ENCODE results near the gene SLC26A2.
"Not testable (repeated sequence)": the region's sequence is repeated elsewhere in the genome, so short reads cannot be mapped to it uniquely, and the experiment has no call there.

SLC26A2 gene

GRCh38 chr5:150022158-150022531 lies 61.6 kb downstream of the SLC26A2 start:
- TF ChIP-seq, protein P1, sequence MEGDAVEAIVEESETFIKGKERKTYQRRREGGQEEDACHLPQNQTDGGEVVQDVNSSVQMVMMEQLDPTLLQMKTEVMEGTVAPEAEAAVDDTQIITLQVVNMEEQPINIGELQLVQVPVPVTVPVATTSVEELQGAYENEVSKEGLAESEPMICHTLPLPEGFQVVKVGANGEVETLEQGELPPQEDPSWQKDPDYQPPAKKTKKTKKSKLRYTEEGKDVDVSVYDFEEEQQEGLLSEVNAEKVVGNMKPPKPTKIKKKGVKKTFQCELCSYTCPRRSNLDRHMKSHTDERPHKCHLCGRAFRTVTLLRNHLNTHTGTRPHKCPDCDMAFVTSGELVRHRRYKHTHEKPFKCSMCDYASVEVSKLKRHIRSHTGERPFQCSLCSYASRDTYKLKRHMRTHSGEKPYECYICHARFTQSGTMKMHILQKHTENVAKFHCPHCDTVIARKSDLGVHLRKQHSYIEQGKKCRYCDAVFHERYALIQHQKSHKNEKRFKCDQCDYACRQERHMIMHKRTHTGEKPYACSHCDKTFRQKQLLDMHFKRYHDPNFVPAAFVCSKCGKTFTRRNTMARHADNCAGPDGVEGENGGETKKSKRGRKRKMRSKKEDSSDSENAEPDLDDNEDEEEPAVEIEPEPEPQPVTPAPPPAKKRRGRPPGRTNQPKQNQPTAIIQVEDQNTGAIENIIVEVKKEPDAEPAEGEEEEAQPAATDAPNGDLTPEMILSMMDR (IDR thresholded peaks at IDR 0.05; ENCODE audit: low read depth, low read length, missing control alignments) = no peak
- no peak overlapping the region for H3K4me3 ChIP-seq (ENCODE audit: low read depth, low read length)
- no peak for DNase-seq (ENCODE audit: low read depth)

- TF ChIP-seq, protein P1 (IDR thresholded peaks at IDR 0.05; ENCODE audit: low read depth, low read length, missing control alignments) = no peak
- no peak for DNase-seq (ENCODE audit: low read depth)
- H3K4me3 ChIP-seq (ENCODE audit: low read depth, low read length) = no peak overlapping the region
Measured at GRCh38 chr5:150022681-150023080, 62.1 kb downstream of the SLC26A2 start.

GRCh38 chr5:150023136-150023535 lies 62.6 kb downstream of the SLC26A2 start:
- TF ChIP-seq, protein P1 (IDR thresholded peaks at IDR 0.05; ENCODE audit: low read depth, low read length, missing control alignments) = no peak
- DNase-seq (ENCODE audit: low read depth) = no peak
- no peak overlapping the region for H3K4me3 ChIP-seq (ENCODE audit: low read depth, low read length)

DNA sequence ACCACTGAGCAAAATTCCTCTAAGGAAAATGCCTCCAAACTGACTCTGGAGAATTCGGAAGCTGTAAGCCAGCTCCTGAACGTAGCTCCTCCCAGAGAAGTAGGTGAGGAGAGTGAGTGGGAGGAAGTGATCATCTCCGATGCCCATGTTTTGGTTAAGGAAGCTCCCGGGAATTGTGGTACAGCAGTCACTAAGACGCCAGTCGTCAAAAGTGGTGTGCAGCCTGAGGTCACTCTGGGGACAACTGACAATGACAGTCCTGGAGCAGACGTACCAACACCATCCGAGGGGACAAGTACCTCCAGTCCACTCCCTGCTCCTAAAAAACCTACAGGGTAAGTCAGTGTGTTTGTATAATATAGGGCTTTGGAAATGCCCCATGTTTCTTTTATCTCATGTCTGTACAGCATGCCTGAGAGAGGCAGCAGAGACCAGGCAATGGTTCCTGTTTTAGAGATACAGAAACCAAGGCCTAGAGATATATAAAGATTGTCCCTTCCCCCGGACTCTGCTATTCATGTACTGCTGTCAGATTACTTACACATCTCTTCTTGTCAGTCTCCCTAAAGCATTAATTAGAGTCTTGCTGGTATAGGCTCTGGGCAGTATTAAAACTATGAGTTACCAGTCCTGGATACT lies 63.9 kb downstream of the SLC26A2 start:
- no peak overlapping the region for H3K4me3 ChIP-seq (ENCODE audit: low read depth, low read length)
- no peak for DNase-seq (ENCODE audit: low read depth)
- TF ChIP-seq, protein P1 (IDR thresholded peaks at IDR 0.05; ENCODE audit: low read depth, low read length, missing control alignments) = no peak

DNA sequence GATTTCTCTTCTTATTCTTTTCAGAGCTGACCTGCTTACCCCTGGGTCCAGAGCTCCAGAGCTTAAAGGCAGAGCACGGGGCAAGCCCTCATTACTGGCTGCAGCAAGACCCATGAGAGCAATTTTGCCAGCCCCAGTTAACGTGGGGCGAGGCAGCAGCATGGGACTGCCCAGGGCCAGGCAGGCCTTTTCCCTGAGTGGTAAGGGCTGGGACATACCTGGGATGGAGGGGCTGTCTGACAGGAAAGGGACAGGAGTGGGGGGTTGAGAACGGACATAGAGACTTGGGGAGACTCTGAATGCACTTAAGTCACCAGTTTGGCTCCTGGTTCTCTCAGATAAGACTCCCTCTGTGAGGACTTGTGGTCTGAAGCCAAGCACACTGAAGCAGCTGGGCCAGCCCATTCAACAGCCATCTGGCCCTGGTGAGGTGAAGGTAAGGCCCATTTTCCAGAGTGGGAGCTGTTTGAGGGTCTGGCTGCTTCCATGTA lies 66.2 kb downstream of the SLC26A2 start:
- no peak for DNase-seq (ENCODE audit: low read depth)
- TF ChIP-seq, protein P1 (IDR thresholded peaks at IDR 0.05; ENCODE audit: low read depth, low read length, missing control alignments) = no peak
- H3K4me3 ChIP-seq (ENCODE audit: low read depth, low read length) = no peak overlapping the region

DNA sequence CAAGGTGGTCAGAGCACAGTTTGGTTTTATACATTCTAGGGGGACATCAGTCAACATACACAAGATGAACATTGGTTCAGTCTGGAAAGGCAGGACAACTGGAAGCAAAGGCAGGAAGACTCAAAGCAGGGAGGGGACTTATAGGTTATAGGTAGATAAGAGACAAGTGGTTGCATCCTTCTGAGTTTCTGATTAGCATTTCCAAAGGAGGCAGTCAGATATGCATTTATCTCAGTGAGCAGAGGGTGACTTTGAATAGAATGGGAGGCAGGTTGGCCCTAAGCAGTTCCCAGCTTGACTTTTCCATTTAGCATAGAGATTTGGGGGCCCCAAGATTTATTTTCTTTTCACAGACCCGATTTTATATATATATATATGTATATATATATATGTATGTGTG lies 67.5 kb downstream of the SLC26A2 start:
- not testable (repeated sequence) for DNase-seq (ENCODE audit: low read depth); H3K4me3 ChIP-seq (ENCODE audit: low read depth, low read length)

- H3K4me3 ChIP-seq (ENCODE audit: low read depth, low read length) = no peak overlapping the region
- TF ChIP-seq, protein P1 (IDR thresholded peaks at IDR 0.05; ENCODE audit: low read depth, low read length, missing control alignments) = no peak
- DNase-seq (ENCODE audit: low read depth) = no peak
Measured at GRCh38 chr5:150033334-150033733, 72.8 kb downstream of the SLC26A2 start.

All from GM12864 (cell line).